SK-N-SH (cell line): ENCODE measurements around the gene GPR137B. TPM values are rescaled to one million over a fixed set of nuclear protein-coding genes. Genes with fewer than 3 reads are reported as not detected.

Source experiments
- CTCF ChIA-PET: fragments of 300-600, 350-600 bp; formaldehyde crosslinking; extraction: SDS; loops from one replicate; lab custom pipeline; 2021; lab: Yijun Ruan, JAX
- POLR2A ChIA-PET: fragments of 350-600 bp; sonication (Branson Sonifier 250); formaldehyde crosslinking; extraction: SDS; loops from one replicate; lab custom pipeline; 2020; ENCODE audit warnings: antibody characterized with exemption, inconsistent platforms; lab: Yijun Ruan, JAX
- DNase-seq: peaks from one replicate; pipeline ENCODE4 v3.0.0; 2012
- H2AFZ ChIP-seq: fragments of 200-600 bp; sonication (generic); 2 replicates; pipeline ENCODE4 v1.8.1; 2016; ENCODE audit warnings: antibody characterized with exemption, mild to moderate bottlenecking, low read depth
- H3F3A ChIP-seq: fragments of 200-600 bp; sonication (generic); replicated peaks from 2 replicates; pipeline ENCODE3; 2016; ENCODE audit warnings: antibody characterized with exemption, mild to moderate bottlenecking; ENCODE audit not compliant: insufficient read depth
- H3K27ac ChIP-seq, 2 experiments: fragments of 200-500 bp in 1 of 2; fragments of 200-600 bp in 1 of 2; sonication (Bioruptor generic) in 1 of 2; sonication (generic), shearing (Covaris generic) in 1 of 2; 2 replicates each; pipeline versions ENCODE4 v1.5.1 to v1.6.1; 2014 to 2016; ENCODE audit warnings: low read depth in 2 of 2, inconsistent platforms in 1 of 2, low read length in 1 of 2, mild to moderate bottlenecking in 1 of 2, mixed read lengths in 1 of 2
- H3K27me3 ChIP-seq: fragments of 200-600 bp; sonication (generic), shearing (Covaris generic); 2 replicates; pipeline ENCODE4 v1.6.1; 2016; ENCODE audit warnings: mixed run types; ENCODE audit not compliant: insufficient read depth
- H3K36me3 ChIP-seq, 2 experiments: fragments of 200-500 bp in 1 of 2; fragments of 200-600 bp in 1 of 2; sonication (Bioruptor generic) in 1 of 2; sonication (generic) in 1 of 2; replicated peaks in 1 of 2; 2 replicates each; pipeline versions ENCODE3 to v1.5.1; 2014 to 2016; ENCODE audit warnings: low read length in 1 of 2, mild to moderate bottlenecking in 1 of 2; ENCODE audit not compliant: insufficient read depth in 2 of 2, control insufficient read depth in 1 of 2
- H3K4me1 ChIP-seq, 2 experiments: fragments of 200-500 bp in 1 of 2; fragments of 200-600 bp in 1 of 2; sonication (Bioruptor generic) in 1 of 2; sonication (generic), shearing (Covaris generic) in 1 of 2; 2 replicates each; pipeline versions ENCODE4 v1.5.1 to v1.6.1; 2014 to 2016; ENCODE audit warnings: low read depth in 1 of 2, low read length in 1 of 2, mixed run types in 1 of 2; ENCODE audit not compliant: insufficient read depth in 2 of 2, control insufficient read depth in 1 of 2
- H3K4me2 ChIP-seq: fragments of 200-600 bp; sonication (generic), shearing (Covaris generic); 2 replicates; pipeline ENCODE4 v1.6.1; 2017; ENCODE audit warnings: mixed run types
- H3K4me3 ChIP-seq, 2 experiments: fragments of 200-500 bp in 1 of 2; fragments of 200-600 bp in 1 of 2; sonication (Bioruptor generic) in 1 of 2; sonication (generic), shearing (Covaris generic) in 1 of 2; 2 replicates each; pipeline versions ENCODE4 v1.5.1 to v1.8.1; 2014 to 2016; ENCODE audit warnings: low read depth in 2 of 2, inconsistent platforms in 1 of 2, low read length in 1 of 2, mild to moderate bottlenecking in 1 of 2, mixed read lengths in 1 of 2, moderate library complexity in 1 of 2
- H3K79me2 ChIP-seq: fragments of 200-600 bp; sonication (generic); 2 replicates; pipeline ENCODE4 v1.8.1; 2017; ENCODE audit warnings: mild to moderate bottlenecking; ENCODE audit not compliant: insufficient read depth
- H3K9ac ChIP-seq: fragments of 200-600 bp; sonication (generic); 2 replicates; pipeline ENCODE4 v1.6.1; 2017; ENCODE audit warnings: mixed run types
- H3K9me2 ChIP-seq: fragments of 200-600 bp; sonication (generic); 2 replicates; pipeline ENCODE4 v1.6.1; 2017; ENCODE audit warnings: mixed run types
- H3K9me3 ChIP-seq: fragments of 200-600 bp; sonication (generic); 2 replicates; pipeline ENCODE4 v1.6.1; 2017; ENCODE audit warnings: mixed run types, mild to moderate bottlenecking, moderate library complexity
- H4K20me1 ChIP-seq: fragments of 200-600 bp; sonication (generic); 2 replicates; pipeline ENCODE4 v1.6.1; 2017; ENCODE audit warnings: mild to moderate bottlenecking, mixed run types; ENCODE audit not compliant: insufficient read depth
- CHD2 ChIP-seq: fragments of 150-350 bp; IDR thresholded peaks from 2 replicates; pipeline ENCODE4 v1.6.1; 2018; ENCODE audit warnings: low read length; ENCODE audit not compliant: partially characterized antibody
- ELF1 ChIP-seq: IDR thresholded peaks from 2 replicates; pipeline ENCODE4 v1.4.0; 2012
- GABPA ChIP-seq: IDR thresholded peaks from 2 replicates; pipeline ENCODE4 v1.4.0; 2012; ENCODE audit warnings: low read depth, mild to moderate bottlenecking
- GATA2 ChIP-seq: sonication (generic); formaldehyde crosslinking; IDR thresholded peaks from 2 replicates; pipeline ENCODE4 v1.5.0; 2020; ENCODE audit warnings: mild to moderate bottlenecking, missing genetic modification reagents
- JUND ChIP-seq: IDR thresholded peaks from 2 replicates; pipeline ENCODE4 v1.4.0; 2012
- MXI1 ChIP-seq: IDR thresholded peaks from 2 replicates; pipeline ENCODE4 v1.6.1; 2012; ENCODE audit warnings: mild to moderate bottlenecking, low read depth, low read length, improper control_type of control experiment
- NFIC ChIP-seq: IDR thresholded peaks from 2 replicates; pipeline ENCODE4 v1.4.0; 2012; ENCODE audit warnings: borderline replicate concordance
- POLR2AphosphoS5 ChIP-seq: IDR thresholded peaks from 2 replicates; pipeline ENCODE4 v1.6.1; 2012; ENCODE audit warnings: low read depth, low read length
- RAD21 ChIP-seq: IDR thresholded peaks from 2 replicates; pipeline ENCODE4 v1.6.1; 2012; ENCODE audit warnings: mild to moderate bottlenecking, low read length
- RCOR1 ChIP-seq: fragments of 150-350 bp; IDR thresholded peaks from 2 replicates; pipeline ENCODE4 v1.6.1; 2017; ENCODE audit warnings: antibody characterized with exemption, low read length
- RFX5 ChIP-seq: IDR thresholded peaks from 2 replicates; pipeline ENCODE4 v1.6.1; 2012; ENCODE audit warnings: mild to moderate bottlenecking, improper control_type of control experiment, low read length
- RXRA ChIP-seq: IDR thresholded peaks from 2 replicates; pipeline ENCODE4 v1.4.0; 2012; ENCODE audit warnings: low read depth, mild to moderate bottlenecking, borderline replicate concordance
- SMC3 ChIP-seq: IDR thresholded peaks from 2 replicates; pipeline ENCODE4 v1.6.1; 2012; ENCODE audit warnings: low read depth, low read length, improper control_type of control experiment
- TEAD4 ChIP-seq: IDR thresholded peaks from 2 replicates; pipeline ENCODE4 v1.4.0; 2012; ENCODE audit warnings: mild to moderate bottlenecking, borderline replicate concordance; ENCODE audit not compliant: insufficient read depth
- YY1 ChIP-seq: IDR thresholded peaks from 2 replicates; pipeline ENCODE4 v1.4.0; 2012; ENCODE audit warnings: low read depth, mild to moderate bottlenecking
- WGBS: methylation state at CpG from one replicate; pipeline ENCODE4 v1.1.6; 2017; ENCODE audit warnings: low lambda C conversion rate; 5-methylcytosine and 5-hydroxymethylcytosine counted together
- polyA plus RNA-seq, 3 experiments: library from polyadenylated mRNA; depleted of rRNA; stranded (reverse); fragments of >200 nt; gene quantifications; 2 replicates each; pipeline ENCODE4 v1.2.3, GENCODE V29; 2012
- TF ChIP-seq, protein P1 (sequence below): fragments of 200-600 bp; sonication (generic); IDR thresholded peaks from 2 replicates; pipeline ENCODE4 v1.6.1; 2017; ENCODE audit warnings: antibody characterized with exemption, mild to moderate bottlenecking, moderate library complexity
- TF ChIP-seq, protein P2 (sequence below): fragments of 150-350 bp; IDR thresholded peaks from 2 replicates; pipeline ENCODE4 v1.6.1; 2017; ENCODE audit warnings: antibody characterized with exemption, low read length, low read depth, borderline replicate concordance
- TF ChIP-seq, protein P3 (sequence below): IDR thresholded peaks from 2 replicates; pipeline ENCODE4; 2012
- TF ChIP-seq, protein P4 (sequence below): IDR thresholded peaks from 2 replicates; pipeline ENCODE4 v1.4.0; 2012; ENCODE audit warnings: low read depth

The GPR137B gene
- polyA plus RNA-seq, 1 of the 3 experiments (the other 2 are of a cell fraction) = 7.0 TPM

DNA sequence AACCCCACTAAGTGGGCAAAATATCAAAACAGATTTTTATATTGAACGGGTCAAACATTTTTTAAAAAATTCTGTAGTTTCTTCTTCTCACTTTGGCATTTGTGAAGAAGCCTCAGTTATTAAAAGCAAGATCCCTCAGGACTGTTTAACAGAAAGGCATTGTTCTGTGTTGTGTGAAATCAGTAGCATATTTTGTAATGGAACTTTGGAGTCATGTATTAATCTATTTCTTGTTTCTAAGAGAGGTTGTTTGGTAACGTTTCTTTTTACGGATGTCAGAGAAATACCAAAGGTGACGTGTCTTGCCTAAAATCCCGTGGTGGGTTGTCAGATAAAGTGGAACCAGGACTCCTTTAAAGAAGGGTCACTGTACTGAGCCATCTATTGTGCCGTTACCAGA lies 23.7 kb downstream of the GPR137B start:
- Histone ChIP-seq H3K27me3 (no peaks in the 10 kb centered on the region), H3F3A (no peaks in the 10 kb centered on the region), H2AFZ (no peak overlapping the region), H3K36me3 (peaks cover 0 to 3% of the 10 kb centered on the region in 2 experiments), H4K20me1 (no peaks in the 10 kb centered on the region), H3K27ac (no peak overlapping the region), H3K79me2 (no peaks in the 10 kb centered on the region), H3K4me2 (no peak overlapping the region), H3K4me3 (no peak overlapping the region), H3K4me1 (no peaks in the 10 kb centered on the region)
- POLR2A ChIA-PET = no interaction called here
- no peak for DNase-seq
- CTCF ChIA-PET = no interaction called here
- WGBS = 94% methylated on average over 6 of the region's 6 CpGs
- TF ChIP-seq GABPA = no peak
- TF ChIP-seq, all 33 proteins: peak for 0
- Histone ChIP-seq H3K9me2 (no peaks in the 10 kb centered on the region), H3K9ac (no peak overlapping the region), H3K9me3 (peaks cover 5% of the 10 kb centered on the region; the same call in 1 of the 2 replicates)

DNA sequence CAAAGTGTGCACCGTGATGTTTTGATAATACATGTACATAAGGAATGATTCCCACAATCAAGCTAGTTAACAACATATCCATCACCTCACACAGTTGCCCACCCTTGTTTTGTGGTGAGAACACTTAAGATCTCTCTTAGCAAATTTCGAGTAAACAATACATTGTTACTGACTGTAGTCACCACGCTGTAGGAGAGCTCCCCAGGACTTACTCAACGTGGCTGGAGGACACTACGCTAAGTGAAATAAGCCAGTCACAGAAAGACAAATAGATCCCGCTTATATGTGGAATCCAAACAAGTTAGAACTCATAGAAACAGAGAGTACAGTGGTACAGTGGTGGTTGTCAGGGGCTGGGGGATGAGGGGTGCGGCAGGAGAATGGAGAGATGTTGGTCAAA lies 24.8 kb downstream of the GPR137B start:
- Histone ChIP-seq H3K4me3 (no peak overlapping the region), H4K20me1 (no peaks in the 10 kb centered on the region), H3K9me2 (no peaks in the 10 kb centered on the region), H3K9ac (no peak overlapping the region), H3K79me2 (no peaks in the 10 kb centered on the region), H3K36me3 (no peaks in the 10 kb centered on the region), H3K4me2 (no peak overlapping the region), H2AFZ (no peak overlapping the region), H3K9me3 (no peaks in the 10 kb centered on the region), H3K4me1 (no peaks in the 10 kb centered on the region), H3K27ac (no peak overlapping the region), H3K27me3 (no peaks in the 10 kb centered on the region), H3F3A (no peaks in the 10 kb centered on the region)
- 89% methylated on average over 7 of the region's 7 CpGs for WGBS
- ChIA-PET POLR2A (no interaction called here), CTCF (no interaction called here)
- TF ChIP-seq POLR2AphosphoS5 (no peak), YY1 (no peak), RAD21 (no peak), RXRA (no peak), SMC3 (no peak), ELF1 (no peak), TEAD4 (no peak), GATA2 (CRISPR knock-in tag) (no peak)
- TF ChIP-seq, protein P1, sequence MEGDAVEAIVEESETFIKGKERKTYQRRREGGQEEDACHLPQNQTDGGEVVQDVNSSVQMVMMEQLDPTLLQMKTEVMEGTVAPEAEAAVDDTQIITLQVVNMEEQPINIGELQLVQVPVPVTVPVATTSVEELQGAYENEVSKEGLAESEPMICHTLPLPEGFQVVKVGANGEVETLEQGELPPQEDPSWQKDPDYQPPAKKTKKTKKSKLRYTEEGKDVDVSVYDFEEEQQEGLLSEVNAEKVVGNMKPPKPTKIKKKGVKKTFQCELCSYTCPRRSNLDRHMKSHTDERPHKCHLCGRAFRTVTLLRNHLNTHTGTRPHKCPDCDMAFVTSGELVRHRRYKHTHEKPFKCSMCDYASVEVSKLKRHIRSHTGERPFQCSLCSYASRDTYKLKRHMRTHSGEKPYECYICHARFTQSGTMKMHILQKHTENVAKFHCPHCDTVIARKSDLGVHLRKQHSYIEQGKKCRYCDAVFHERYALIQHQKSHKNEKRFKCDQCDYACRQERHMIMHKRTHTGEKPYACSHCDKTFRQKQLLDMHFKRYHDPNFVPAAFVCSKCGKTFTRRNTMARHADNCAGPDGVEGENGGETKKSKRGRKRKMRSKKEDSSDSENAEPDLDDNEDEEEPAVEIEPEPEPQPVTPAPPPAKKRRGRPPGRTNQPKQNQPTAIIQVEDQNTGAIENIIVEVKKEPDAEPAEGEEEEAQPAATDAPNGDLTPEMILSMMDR = no peak
- TF ChIP-seq, protein P2, sequence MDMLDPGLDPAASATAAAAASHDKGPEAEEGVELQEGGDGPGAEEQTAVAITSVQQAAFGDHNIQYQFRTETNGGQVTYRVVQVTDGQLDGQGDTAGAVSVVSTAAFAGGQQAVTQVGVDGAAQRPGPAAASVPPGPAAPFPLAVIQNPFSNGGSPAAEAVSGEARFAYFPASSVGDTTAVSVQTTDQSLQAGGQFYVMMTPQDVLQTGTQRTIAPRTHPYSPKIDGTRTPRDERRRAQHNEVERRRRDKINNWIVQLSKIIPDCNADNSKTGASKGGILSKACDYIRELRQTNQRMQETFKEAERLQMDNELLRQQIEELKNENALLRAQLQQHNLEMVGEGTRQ = no peak
- DNase-seq = no peak

DNA sequence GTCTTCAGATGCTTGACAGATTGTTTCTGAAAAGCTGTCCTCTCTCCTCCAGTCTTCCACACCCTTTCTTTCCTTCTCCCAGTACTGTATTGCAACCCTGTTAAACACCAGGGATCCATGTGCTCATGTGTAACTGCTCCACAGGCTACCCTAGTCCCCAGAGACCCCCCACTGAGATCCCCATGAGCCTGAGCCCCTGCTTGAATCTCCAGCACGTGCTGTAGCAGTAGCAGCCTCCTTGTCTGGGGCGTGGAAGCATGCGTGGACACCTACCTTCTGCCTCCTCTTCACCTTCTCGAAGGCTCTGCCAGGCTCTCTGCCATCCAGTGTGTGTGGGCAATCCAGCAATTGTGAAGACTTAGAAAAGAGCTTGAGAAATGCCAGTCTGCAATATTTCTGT lies 25.2 kb downstream of the GPR137B start:
- no peaks in the 10 kb centered on the region for H3K27me3 ChIP-seq
- H3K27ac ChIP-seq = no peak overlapping the region
- no peaks in the 10 kb centered on the region for H3F3A ChIP-seq
- no peaks in the 10 kb centered on the region for H3K9me3 ChIP-seq
- no peak overlapping the region for H2AFZ ChIP-seq
- CTCF ChIA-PET = no interaction called here
- POLR2A ChIA-PET = no interaction called here
- H4K20me1 ChIP-seq = no peaks in the 10 kb centered on the region
- no peaks in the 10 kb centered on the region for H3K79me2 ChIP-seq
- no peak overlapping the region for H3K4me2 ChIP-seq
- H3K4me3 ChIP-seq = no peak overlapping the region
- 90% methylated on average over 4 of the region's 4 CpGs for WGBS
- no peaks in the 10 kb centered on the region for H3K36me3 ChIP-seq
- no peak overlapping the region for H3K9ac ChIP-seq
- no peaks in the 10 kb centered on the region for H3K9me2 ChIP-seq
- no peak for DNase-seq
- no peaks in the 10 kb centered on the region for H3K4me1 ChIP-seq
- TF ChIP-seq RCOR1 (no peak), RFX5 (no peak), MXI1 (no peak), TEAD4 (no peak), CHD2 (no peak), JUND (no peak), NFIC (no peak), RAD21 (no peak)
- TF ChIP-seq, protein P1 = no peak
- TF ChIP-seq, protein P3, sequence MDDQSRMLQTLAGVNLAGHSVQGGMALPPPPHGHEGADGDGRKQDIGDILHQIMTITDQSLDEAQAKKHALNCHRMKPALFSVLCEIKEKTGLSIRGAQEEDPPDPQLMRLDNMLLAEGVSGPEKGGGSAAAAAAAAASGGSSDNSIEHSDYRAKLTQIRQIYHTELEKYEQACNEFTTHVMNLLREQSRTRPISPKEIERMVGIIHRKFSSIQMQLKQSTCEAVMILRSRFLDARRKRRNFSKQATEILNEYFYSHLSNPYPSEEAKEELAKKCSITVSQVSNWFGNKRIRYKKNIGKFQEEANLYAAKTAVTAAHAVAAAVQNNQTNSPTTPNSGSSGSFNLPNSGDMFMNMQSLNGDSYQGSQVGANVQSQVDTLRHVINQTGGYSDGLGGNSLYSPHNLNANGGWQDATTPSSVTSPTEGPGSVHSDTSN = no peak
- TF ChIP-seq, protein P4, sequence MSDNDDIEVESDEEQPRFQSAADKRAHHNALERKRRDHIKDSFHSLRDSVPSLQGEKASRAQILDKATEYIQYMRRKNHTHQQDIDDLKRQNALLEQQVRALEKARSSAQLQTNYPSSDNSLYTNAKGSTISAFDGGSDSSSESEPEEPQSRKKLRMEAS = no peak
